NCI-H146 treated with DMSO at 0.1 percent for 48 hours (cell line): Measurements from ENCODE around the gene VPS72.
A peak's percentile ranks its signal among the peaks of the same experiment; 100 is the strongest.

Experiments used
- DNase-seq: peaks from one replicate; lab custom pipeline; 2025; ENCODE audit not compliant: unreplicated experiment; lab: John Stamatoyannopoulos, UW

VPS72 gene

GRCh38 chr1:151187205-151187604 lies 2.8 kb downstream of the VPS72 start:
- no peak for DNase-seq

DNA sequence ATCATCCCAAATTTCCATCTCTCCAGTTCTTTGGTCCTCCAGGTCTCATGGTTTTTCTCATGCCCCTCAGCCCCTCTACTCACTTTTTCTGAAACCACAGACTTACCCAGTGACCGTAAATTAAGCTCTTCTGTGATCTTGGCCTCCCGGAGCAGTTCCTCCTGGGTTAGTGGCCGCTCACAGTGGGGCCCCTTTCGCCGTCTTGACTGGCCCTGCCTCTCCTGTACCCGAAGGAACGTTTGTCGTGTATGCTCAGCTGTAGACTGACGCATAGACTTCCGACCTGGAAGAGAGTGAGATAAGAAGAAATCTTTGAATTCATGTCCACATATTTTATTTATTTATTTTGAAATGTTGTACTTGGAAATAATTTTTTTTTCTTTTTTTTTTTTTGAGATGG lies 5.8 kb downstream of the VPS72 start:
- no peak for DNase-seq

DNA sequence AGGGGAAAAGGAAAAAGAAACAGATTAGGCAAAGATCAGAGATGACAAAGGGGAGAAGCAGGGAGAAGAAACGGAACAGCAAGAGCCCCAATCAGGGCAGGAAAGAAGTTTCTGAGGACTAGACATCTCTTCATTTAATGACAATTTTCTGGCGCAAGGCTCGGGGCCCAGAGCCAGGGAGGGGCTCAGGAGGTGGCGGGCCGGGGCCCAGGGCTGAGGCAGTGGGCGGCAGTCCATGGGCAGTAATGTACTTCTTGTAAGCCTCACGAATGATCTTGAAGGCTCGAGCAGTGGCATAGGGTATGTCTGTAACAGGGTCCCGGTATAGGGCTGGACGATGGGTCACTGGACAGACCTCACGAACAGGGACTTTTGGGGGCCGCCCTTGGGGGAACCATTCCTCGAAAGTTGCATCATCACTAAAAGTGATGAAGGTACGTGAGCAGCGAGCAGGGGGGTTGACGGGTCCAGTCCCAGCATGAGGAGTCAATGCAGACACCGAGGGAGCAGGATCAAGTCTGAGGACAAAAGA lies 13.4 kb downstream of the VPS72 start:
- no peak for DNase-seq

GRCh38 chr1:151175863-151176262 lies 14.1 kb downstream of the VPS72 start, which contains the start of gene TMOD4:
TSS of gene TMOD4 (minus strand) at chr1:151175981. CDS start at chr1:151174875, 1,106 bp downstream.
- DNase-seq: no peak

DNA sequence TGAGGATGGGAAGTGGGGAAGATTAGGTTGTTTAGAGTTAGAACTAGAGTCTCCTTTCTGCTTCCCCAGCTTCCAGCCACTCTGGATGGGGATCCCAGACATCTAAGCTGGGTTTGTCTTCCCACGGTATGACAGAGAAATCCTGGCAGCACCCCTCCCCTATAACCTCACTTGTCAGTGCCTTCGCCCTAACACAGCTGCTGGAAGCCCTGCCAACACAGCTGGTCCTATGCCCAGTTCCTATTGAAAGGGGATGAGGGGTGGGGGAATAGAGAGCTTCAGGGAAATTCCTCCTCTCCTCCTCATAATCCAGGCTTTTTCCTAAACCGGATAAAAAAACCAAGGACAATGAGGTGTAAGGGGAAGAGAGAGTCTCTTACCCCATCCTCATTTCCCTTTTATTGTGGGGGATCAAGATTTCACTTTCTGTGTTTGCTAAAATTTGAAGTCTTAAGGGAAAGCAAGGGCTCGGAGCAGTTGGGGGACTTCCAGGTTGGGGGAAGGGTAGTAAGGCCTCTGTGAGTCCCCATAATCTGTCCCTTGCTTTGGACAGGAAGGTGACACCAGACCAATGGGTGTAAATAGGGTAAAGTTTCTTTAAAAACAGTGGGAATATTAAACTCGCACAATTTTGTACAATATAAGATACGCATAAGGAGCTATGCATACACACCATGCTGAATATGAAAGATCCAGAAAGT lies 14.8 kb downstream of the VPS72 start:
- DNase-seq: no peak

- DNase-seq: no peak
Observed at GRCh38 chr1:151171190-151171589, 18.8 kb downstream of the VPS72 start.

DNA sequence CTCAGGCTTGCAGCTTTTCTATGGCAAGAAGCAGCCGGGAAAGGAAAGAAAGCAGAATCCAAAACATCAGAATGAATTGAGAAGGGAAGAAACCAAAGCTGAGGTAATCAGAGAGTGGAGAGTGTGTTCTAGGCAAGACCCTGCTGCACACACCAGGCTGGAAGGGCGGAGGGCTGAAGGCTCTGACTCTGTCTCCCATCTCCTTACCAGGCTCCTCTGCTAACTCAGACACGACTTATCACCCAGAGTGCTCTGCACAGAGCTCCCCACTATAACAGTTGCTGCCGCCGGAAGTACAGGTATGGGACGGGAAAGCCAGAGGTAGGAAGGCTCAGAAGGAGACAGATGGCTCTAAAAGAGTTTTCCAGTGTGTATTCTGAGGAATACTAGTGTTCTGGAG lies 22.9 kb downstream of the VPS72 start:
- DNase-seq: no peak

- DNase-seq: peak; percentile 35
Observed at GRCh38 chr1:151166505-151166956, 23.5 kb downstream of the VPS72 start.

- DNase-seq: peak; percentile 94
Observed at GRCh38 chr1:151165738-151166504, 24.1 kb downstream of the VPS72 start, which contains the start of the genes LYSMD1 and SCNM1. TSS of gene LYSMD1 (minus strand) at chr1:151165902. CDS start at chr1:151165258, 644 bp downstream. TSS of gene SCNM1 (plus strand) at chr1:151166144. CDS start at chr1:151166153, 9 bp downstream.

DNA sequence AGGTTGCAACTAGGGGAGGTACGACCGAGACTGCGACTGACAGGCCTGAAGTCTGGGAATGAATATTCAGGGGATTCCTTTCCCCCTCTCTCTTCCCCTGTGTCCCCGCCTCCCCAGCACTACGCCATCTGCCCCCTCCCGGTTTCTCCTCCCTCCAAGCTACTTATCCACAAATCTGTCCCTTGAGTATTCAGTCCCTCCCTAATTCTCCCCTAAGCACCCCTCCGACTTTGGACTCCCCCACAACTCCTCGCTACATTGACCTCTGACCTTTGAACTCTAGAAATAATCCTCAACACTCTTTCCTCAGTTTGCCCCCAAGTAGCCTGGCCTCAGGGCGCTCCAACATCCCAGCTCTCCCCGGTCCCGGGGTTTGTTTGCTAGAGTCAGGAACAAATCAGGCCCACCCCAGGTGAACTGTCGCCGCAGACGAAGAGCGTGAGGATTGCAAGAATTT lies 24.7 kb downstream of the VPS72 start:
- peak; percentile 37 for DNase-seq

DNA sequence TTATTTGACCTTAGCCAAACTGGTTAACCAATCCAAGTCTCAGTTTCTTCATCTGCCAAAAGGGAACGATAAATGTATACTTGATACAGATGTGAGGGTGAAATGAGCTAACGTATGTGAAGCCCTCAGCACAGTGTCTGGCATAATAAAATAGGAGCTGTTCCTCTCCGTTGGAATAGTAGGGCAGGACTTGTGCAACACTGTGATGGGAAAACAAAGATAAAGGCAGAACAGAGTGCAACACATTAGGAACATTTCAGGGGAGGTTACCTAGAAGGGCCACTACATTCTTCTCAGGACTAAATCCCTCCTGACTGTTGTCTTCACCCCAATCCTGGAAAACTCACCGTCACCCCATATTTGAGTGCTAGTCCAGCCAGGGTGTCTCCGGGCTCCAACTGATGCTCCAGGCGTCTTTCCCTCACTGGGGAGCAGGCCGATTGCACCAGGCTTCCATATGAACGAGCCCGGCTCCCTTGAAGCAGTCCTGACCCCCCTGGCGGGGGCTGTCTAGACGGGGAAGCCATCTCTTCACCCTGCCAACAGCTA lies 25.2 kb downstream of the VPS72 start:
- DNase-seq: no peak

DNA sequence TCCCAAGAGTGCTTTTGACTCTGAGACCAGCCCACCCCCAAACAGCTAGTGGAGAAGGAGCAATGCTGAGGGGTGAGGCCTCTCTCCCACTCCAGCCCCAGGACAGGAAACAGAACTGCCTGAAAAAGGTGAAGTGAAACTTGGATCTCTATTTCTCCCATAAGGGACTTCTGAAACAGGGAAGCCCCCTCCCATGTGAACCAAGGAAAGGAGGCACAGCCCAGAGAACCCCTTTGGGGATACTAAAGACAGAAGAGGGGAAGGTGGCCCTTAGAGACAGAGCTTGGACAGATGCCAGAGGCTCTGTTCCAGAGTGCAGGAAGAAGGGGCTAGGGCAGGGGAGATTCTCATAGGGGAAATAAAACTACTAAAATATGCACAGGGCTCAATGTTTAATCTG lies 30.6 kb downstream of the VPS72 start:
- no peak for DNase-seq

GRCh38 chr1:151158751-151159251 lies 31.2 kb downstream of the VPS72 start:
- no peak for DNase-seq

DNA sequence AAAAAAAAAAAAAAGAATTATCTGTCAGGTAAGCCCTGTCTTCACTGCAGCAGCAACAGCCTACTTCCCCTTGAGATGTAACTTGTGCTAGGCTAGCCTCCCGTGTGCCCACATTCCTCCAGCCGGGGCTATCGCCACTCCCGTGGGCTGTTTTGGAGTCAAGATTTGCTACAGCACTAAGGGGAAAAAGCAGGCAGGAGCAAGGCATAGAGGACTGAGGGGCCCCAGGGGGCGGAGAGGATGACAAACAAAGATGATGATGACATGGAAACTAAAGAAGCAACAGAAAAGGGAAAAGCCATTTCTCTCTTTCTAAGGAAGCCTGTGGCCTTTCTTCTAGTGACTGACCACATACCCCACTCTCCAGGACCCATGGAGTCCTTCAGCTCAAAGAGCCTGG lies 31.7 kb downstream of the VPS72 start:
- DNase-seq: no peak

DNA sequence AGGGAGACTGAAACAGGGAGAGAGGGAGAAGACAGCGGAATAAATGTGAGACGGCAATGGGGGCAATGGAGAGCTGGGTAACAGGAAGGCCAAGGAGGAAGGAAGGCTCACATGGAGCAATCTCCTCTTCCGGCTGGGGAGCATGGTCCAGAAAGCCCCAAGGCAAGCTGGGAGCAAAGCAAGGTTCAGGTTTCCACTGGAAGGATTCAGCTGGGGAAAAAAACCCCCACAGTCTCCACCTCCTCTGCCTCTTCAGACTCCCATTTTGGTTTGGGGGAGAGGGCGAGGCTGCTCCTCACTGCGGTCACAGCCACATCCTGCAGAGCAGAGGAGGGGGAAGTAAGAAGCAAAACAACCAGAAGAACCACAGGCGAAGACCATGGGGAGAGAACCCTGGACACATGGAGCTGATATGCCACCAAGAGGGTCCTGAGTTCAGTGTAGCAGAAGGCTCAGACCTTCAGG lies 32.9 kb downstream of the VPS72 start:
- DNase-seq: no peak

- DNase-seq: no peak
Observed at GRCh38 chr1:151156515-151156819, 33.5 kb downstream of the VPS72 start, which contains the start of gene TNFAIP8L2. TSS of gene TNFAIP8L2 (plus strand) at chr1:151156649. CDS start at chr1:151158698, 2,049 bp downstream.

GRCh38 chr1:151147665-151148064 lies 42.3 kb downstream of the VPS72 start:
- DNase-seq: no peak

- no peak for DNase-seq
Observed at GRCh38 chr1:151147132-151147503, 42.9 kb downstream of the VPS72 start.

- peak; percentile 85 for DNase-seq
Observed at GRCh38 chr1:151146412-151147131, 43.4 kb downstream of the VPS72 start, which contains the start of gene SEMA6C. TSS of gene SEMA6C (minus strand) at chr1:151146631. CDS start at chr1:151142621, 4,010 bp downstream.

DNA sequence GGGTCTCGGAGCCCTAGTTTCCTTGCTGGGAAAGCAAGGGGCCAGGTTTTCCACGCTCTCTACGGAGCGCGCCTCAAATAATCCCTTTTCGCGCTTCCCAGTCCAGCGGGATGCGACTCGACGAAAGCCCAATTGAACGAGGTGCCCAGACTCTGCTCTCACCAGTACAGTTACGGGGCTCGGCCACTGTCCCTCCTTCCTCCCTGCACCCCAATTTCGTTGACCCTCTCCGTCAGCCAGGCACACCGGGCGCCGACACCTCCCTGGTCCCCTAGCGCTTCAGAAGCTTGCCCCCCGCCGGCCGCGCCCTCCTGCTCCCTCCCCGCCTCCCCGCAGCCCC lies 44.0 kb downstream of the VPS72 start:
- DNase-seq: peak; percentile 47
